HS-27A (cell line): ENCODE results near the gene RMI2.

Experiments used
- DNase-seq: peaks from one replicate; pipeline ENCODE4 v3.0.0-alpha.2; 2012; ENCODE audit warnings: low read depth, missing footprints

RMI2 gene

DNA sequence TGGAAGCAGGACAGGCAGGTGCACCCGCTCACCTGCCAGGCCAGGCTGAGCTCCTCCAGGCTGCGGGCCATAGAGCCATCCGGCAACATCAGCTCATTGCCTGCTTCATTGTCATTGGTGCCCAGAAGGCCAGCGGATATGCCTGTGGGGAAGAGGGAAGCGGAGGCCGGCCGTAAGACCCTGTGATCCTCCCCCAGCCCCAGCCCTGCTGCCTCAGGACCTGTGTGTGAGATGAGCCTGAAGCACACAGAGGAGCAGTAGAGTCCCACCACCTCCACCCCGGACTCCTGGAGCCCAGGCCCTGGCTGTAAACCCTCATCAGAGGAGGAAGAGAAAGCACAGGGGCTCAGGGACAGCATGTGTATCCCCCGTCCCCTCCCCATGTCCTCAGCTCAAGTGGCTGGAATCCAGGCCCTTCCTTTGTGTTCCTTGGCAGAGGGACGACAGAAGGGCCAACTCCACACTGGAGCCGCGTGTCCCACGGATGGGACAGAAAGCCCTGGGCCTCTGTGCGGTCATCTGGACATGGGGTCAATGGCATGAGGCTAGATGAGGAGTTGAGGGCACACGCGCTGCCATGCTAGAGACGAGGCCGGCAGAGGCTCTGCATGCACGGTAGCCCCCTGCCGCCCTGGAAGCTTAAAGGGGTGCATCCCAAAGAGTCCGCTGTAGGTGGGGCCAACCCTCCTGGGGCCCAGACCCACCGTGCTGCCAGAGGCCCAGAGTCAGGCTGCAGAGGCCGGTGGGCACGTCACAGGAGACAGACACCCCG is 39.1 kb downstream of the RMI2 start:
- no peak for DNase-seq

DNA sequence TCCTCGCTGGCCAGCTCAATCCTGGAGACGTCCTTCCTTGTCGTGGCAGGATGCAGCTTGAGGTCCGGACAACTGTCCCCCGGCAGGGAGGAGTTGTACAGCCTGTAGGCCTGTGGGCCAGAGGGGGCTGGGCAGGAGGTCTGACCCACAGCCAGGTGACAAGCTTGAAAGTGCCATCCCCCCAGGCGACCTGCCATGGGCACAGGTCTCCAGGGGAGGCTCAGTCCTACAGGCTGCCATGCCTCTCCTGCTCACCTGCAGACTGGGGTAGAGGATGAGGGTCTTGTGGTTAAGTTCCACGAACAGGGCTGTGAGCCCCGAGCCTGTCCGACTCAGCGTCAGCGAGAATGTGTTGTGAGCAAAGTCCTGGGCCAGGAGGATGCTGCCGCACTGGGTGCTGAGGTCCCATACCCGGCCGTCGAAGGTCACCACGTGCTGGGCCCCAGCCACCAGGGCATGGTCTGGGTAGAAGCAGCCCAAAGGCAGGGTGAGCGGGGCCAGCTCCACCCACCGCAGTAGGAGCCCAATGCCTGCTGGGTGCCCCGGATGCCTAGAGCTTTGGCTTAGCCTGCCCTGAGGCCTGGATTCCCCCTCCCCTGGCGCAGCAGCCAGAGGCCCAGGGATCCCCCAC is 39.8 kb downstream of the RMI2 start:
- DNase-seq, result no peak

DNA sequence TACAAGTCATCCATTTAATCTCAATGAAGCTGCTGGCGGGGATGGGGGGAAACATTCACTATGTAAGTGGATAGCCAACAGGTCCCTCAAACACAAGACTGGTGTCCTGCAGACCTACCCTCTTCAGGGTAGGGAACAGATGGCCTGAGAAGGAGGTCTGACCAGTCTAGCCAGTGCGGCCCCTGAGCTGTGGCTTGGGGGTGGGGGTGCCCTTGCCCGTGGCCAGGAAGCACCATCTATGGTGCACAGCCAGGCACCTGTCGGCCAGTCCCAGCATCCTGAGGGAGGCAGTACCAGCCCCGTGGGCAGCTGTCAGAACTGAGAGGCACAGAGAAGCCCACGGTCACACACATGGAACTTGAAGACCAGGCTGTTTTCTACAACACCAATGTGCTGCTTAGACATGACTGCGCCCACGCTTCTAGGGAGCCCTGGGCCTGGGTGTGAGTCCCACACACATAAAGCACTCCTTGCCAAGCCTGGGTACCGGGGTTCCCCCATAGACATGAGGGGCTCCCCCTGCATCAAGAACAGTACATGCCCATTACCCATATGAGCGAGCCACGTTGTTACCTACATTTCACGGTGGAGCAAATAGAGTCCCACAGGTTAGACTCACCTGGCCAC is 40.9 kb downstream of the RMI2 start:
- DNase-seq, result no peak

DNA sequence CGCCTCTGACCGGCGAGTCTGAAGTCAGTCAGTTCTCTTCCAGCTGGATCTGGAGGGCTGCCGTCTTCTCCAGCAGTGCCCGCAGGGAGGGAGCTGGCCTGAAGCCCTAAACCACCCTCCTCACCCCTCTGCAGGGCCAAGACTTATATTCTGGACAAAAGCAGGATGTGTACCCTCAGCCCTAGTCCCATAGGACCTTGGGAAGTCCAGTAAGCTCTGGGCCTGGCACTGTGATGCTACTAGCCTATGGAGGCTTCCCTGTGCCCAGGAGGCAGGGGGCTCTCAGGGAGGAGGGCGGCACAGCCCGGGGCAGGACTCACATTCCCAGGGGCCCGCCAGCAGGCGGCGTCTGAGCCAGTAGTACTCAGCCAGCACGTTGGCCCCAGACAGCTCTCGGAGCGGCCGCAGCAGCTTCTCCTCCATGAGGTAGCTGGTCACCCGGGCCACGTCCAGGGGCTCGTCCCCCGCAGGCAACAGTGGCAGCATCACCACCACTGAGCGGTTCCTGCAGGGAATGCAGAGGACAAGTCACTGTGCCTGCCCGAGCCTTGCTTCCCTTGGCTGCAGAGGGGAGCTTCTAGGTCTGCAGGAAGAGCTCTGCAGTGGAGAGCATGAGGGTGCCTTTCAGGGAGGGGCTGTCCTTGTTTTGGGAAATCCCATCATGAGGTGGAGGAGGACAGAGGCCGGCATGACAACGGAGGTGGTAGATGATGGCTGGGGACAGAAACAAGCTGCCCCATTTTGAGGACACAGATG is 41.7 kb downstream of the RMI2 start:
- no peak for DNase-seq

DNA sequence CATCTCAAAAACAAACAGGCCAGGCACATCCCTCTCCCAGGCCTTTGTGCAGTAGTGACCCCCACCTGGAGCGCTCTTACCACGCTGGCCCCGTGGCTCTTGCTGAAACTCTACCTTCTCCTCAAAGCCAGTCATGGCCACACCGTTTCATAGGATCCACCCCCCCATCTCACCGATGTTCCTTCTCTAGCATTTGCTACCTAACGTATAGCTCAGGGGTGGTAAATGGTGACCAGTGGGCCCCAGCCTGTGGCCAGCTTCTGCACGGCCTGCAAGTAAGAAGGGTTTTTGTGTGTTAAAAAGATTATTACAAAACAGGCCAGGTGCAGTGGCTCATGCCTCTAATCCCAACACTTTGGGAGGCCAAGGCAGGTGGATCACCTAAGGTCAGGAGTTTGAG is 43.8 kb downstream of the RMI2 start:
- DNase-seq, result no peak

DNA sequence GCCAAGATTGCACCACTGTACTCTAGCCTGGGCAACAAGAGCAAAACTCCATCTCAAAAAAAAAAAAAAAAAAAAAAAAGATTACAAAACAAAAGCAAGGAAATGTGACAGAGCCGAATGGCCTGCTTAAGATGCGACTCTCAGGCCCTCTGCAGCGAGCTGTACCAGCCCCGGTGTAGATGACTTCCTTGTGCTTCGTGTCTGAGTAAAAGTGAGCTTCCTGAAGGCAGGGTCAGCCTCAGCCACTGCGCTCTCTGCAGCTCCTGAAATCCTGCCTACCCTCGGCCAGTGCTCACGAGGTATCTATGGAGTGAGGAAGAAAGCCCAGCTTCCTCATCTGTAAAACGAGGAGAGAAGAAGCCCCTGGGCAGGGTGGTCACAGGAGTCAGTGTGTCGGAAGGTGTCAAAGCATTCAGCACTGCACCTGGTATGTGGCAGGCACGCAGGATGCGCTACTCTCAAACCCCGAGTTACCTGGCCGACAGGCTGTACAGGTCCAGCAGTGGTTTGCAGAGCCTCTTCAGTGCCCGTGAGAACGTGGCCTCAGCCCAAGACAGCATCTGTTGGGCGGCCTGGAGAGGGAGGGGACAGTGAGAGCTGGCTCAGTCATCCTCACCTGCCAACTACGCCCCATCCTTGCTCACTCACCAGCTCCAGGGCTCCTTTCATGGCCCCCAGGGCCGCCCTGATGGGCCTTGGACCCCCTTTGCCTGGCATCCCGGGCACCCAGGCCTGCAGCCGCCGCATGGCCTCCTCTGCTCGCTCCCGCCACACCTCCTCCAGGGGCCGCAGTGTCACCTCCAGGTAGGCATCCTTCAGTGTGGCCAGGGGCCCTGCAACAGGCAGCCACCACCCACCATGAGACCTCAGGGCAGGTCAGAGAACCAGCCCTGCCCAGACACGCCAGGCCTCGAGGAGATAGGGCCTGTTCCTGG is 44.6 kb downstream of the RMI2 start:
- DNase-seq, result no peak

DNA sequence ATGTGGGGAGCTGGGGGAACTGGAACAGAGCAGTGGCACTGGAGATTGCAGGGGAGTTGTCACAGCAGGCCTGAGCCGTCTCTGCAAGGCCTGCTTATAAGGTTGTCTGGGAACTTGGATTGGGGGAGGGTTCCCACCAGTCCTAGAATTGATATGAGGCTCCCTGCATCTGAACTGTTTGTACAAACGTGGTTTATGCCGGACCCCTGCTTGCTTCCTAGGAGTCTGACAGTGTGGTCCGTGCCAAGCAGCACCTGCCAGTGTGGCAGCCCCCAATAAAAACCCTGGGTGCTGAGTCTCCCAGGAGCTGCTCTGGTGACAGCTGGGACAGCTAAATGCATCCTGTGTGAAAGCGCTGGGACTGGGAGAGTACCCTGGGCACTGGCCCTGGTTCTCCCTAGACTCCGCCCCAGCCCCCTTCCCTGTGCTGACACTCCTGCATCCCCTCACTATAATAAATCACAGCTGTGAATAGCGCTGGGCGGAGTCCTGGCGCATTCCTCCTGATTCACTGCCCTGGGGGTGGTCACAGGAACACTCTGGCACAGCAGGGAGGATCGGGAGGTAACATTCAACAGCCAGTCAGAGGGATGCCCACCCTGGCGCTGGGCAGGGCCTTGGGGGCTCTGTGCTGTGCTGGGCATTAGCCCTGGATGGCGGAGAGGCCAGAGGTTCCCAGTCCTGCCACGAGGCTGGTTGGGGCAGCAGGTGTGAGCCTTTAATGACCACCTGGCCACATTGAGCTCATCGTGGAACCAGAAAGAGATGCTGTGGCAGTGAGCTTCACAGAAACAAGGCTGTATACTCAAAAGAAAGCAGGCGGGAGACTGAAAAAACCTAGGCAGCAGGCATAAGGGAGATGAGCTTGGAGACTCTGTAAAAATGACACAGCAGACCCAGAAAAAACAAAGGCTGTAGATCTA is 45.6 kb downstream of the RMI2 start:
- no peak for DNase-seq

DNA sequence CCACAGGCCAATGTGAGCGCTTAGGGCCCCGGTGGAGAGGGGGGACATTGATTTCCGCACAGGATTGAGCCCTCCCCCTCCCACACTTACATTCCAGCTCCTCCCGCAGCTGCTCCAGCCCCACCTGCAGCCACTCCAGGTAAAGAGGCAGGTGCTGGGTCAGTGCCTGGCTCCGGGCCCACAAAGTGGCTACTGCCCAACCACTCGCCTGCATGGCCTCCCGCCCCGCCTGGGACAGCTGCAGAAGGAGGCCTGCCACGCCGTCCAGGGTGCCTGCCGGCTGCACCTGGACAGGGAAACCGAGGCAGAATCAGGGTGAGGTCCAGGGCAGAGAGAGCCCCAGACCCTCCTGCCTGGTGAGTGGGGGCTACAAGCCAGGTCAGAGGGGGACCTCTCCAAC is 46.3 kb downstream of the RMI2 start:
- no peak for DNase-seq

DNA sequence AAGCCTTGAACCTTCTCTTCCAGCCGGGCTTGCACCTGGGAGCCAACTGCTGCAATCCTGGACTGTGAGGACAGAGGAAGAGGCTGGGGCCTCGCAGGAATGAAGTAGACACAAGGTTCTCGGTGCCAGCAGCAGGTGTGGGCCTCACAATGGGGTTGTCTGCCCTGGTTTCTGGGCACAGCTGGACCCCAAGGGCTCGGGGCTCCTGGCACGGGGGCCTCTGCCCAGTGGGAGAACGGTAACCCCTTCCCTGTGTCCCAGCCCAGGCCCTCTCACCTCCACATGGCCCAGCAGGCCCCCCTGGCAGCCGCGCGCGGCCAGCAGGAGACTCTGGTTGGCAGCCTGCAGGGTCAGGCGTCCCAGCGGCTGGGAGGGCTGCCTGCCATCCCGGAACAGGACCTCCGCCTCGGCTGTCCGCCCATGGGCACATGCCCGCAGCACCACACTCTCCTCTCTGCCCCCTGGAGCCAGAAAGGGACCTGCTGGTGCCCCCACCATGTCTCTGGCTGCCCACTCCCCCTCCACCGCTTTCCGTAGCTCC is 46.9 kb downstream of the RMI2 start:
- no peak for DNase-seq

GRCh38 chr16:11393366-11393765 is 48.1 kb downstream of the RMI2 start:
- no peak for DNase-seq

GRCh38 chr16:11393861-11394592 is 48.8 kb downstream of the RMI2 start:
- no peak for DNase-seq

GRCh38 chr16:11394593-11394960 is 49.3 kb downstream of the RMI2 start:
- no peak for DNase-seq

GRCh38 chr16:11395008-11395948 is 50.0 kb downstream of the RMI2 start:
- DNase-seq, result no peak

DNA sequence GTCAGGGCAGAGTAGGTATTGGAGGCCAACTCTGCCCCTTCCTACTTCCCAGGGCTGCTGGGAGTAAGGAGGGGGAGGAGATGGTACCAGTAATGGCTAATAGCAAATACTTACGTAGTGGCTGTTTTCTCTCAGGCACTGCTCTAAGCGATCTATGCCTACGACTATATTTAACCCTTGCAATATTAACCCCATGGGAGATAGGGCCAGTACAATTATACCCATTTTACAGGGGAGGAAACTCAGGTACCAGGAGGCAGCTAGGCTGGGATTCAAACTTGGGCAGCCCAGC is 50.6 kb downstream of the RMI2 start:
- DNase-seq, result no peak

DNA sequence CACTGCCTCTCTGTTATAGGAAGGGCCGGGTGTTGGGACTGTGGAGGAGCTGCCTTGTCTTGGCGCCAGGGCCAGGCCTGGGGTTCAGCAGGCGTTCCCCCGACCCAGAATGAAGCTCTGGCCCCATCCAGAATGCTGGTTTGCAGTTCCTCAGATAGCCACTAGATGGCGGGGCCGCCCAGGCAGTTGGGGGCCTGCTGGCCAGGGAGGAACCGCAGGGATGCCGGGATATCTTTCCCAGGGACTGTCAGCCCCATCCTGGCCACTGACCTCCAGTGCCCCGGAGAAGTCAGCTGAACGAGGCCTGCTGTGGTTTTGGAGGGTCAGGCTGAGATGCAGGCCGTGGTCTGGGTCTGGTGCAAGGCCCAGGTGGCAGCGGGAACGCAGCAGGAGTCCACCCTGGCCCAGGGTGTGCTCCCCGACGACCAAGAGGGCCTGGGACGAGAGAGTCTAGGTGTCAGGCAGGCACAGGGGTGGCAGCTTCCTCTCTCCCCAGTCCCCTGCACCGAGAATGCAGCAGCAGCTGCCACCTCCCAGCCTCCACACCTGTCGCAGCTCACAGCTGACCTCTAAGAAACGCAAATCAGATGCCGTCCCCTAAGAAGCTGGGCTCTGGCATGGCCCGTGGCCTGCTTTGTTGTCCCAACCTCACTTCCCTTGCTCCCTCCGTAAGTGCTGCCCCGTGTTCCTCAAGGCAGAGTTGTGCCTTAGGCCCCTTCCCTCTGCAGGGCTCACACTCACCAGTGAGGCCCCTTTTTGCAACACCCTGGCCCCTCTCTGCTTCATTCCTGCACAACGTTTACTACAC is 51.2 kb downstream of the RMI2 start:
- DNase-seq, result peak; percentile 9

DNA sequence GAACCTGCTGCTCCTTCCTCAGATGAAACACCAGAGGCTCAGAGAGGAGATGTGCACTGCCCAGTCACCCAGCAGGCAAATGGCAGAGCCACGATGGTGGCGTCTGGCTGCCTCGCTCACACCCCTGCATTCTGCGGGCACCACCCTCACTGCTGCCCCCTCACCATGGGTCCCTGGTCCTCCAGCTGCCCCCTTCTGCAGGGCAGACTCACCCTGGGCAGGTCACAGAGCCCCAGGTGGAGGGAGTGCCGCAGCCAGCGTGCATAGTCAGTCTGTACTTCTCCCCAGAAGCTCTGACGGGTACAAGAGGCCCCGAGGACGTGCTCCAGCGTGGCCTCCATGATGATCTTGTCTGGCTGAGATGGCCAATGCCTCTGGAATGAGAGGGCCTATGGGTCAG is 52.9 kb downstream of the RMI2 start:
- DNase-seq, result no peak

DNA sequence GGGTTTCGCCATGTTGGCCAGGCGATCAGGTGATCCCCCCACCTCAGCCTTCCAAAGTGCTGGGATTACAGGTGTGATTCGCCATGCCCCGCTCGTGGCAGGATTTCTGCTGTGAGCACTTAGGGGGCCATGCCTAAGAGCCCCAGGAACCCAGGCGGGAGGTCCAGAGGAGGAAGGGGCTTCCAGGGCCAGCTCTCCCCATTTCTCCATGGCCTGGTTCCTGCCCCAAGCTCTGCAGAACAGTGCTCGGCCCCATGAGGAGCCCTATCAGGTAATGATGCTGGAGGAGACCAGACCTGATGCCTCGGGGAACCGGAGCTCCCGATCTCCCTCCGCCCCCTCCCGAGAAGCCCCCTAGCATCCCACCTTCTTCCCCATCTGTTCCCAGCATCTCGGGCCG is 53.6 kb downstream of the RMI2 start:
- DNase-seq, result no peak
